ENCODE results near the gene PHLDB2. TPM values are rescaled to one million over a fixed set of nuclear protein-coding genes. Genes with fewer than 3 reads are reported as not detected.

Gene PHLDB2
- total RNA-seq, 1 donor from 2014 or later = 60.8 TPM

- no peak overlapping the region for H3K4me3 ChIP-seq
- TF ChIP-seq CTCF (IDR thresholded peaks at IDR 0.05) = no peak
- no peaks in the 10 kb centered on the region for H3K27me3 ChIP-seq
- DNase-seq = no peak
- ATAC-seq = no peak
- H3K9me3 ChIP-seq = no peaks in the 10 kb centered on the region
- H3K4me1 ChIP-seq = peaks cover 5% of the 10 kb centered on the region
- intact Hi-C loops (cut with DNase I) = no loop called here
- H3K27ac ChIP-seq = no peak overlapping the region
- H3K36me3 ChIP-seq = no peaks in the 10 kb centered on the region
Measured at GRCh38 chr3:111850537-111850936, 8.5 kb upstream of the PHLDB2 start.

- TF ChIP-seq CTCF (IDR thresholded peaks at IDR 0.05) = no peak
- no peak for ATAC-seq
- H3K9me3 ChIP-seq = no peaks in the 10 kb centered on the region
- H3K36me3 ChIP-seq = no peaks in the 10 kb centered on the region
- no peak for DNase-seq
- no peak overlapping the region for H3K27ac ChIP-seq
- no peaks in the 10 kb centered on the region for H3K27me3 ChIP-seq
- intact Hi-C loops (cut with DNase I) = no loop called here
- H3K4me1 ChIP-seq = peaks cover 5% of the 10 kb centered on the region
- H3K4me3 ChIP-seq = no peak overlapping the region
Measured at GRCh38 chr3:111851511-111851954, 7.5 kb upstream of the PHLDB2 start.

GRCh38 chr3:111852540-111852939 lies 6.5 kb upstream of the PHLDB2 start:
- Histone ChIP-seq H3K27ac (no peak overlapping the region), H3K9me3 (no peaks in the 10 kb centered on the region), H3K4me3 (no peak overlapping the region), H3K27me3 (no peaks in the 10 kb centered on the region), H3K36me3 (no peaks in the 10 kb centered on the region), H3K4me1 (peaks cover 5% of the 10 kb centered on the region)
- DNase-seq (no peak), ATAC-seq (no peak)
- no peak for TF ChIP-seq CTCF (IDR thresholded peaks at IDR 0.05)
- intact Hi-C loops (cut with DNase I) = no loop called here

GRCh38 chr3:111853068-111853467 lies 6.0 kb upstream of the PHLDB2 start:
- no peak for TF ChIP-seq CTCF (IDR thresholded peaks at IDR 0.05)
- H3K9me3 ChIP-seq = no peaks in the 10 kb centered on the region
- H3K4me3 ChIP-seq = no peak overlapping the region
- ATAC-seq = no peak
- H3K4me1 ChIP-seq = peaks cover 5% of the 10 kb centered on the region
- DNase-seq = no peak
- H3K36me3 ChIP-seq = no peaks in the 10 kb centered on the region
- H3K27me3 ChIP-seq = no peaks in the 10 kb centered on the region
- no peak overlapping the region for H3K27ac ChIP-seq
- intact Hi-C loops (cut with DNase I) = no loop called here

GRCh38 chr3:111854990-111855389 lies 4.1 kb upstream of the PHLDB2 start:
- Histone ChIP-seq H3K9me3 (no peaks in the 10 kb centered on the region), H3K27ac (no peak overlapping the region), H3K4me3 (no peak overlapping the region), H3K36me3 (no peaks in the 10 kb centered on the region), H3K27me3 (no peaks in the 10 kb centered on the region), H3K4me1 (peaks cover 5% of the 10 kb centered on the region)
- DNase-seq (no peak), ATAC-seq (no peak)
- intact Hi-C loops (cut with DNase I) = no loop called here
- TF ChIP-seq CTCF (IDR thresholded peaks at IDR 0.05) = no peak

- TF ChIP-seq CTCF (IDR thresholded peaks at IDR 0.05) = no peak
- DNase-seq = no peak
- H3K4me3 ChIP-seq = no peak overlapping the region
- H3K4me1 ChIP-seq = peaks cover 5% of the 10 kb centered on the region
- intact Hi-C loops (cut with DNase I) = no loop called here
- no peak for ATAC-seq
- no peaks in the 10 kb centered on the region for H3K36me3 ChIP-seq
- H3K27ac ChIP-seq = no peak overlapping the region
- no peaks in the 10 kb centered on the region for H3K9me3 ChIP-seq
- H3K27me3 ChIP-seq = no peaks in the 10 kb centered on the region
Measured at GRCh38 chr3:111856501-111856900, 2.6 kb upstream of the PHLDB2 start.

Data from upper lobe of right lung (tissue), 1 donor.